ENCODE results near the gene RRP15. TPM values are rescaled to one million over a fixed set of nuclear protein-coding genes. Genes with fewer than 3 reads are reported as not detected.
"Not testable (repeated sequence)": the region's sequence is repeated elsewhere in the genome, so short reads cannot be mapped to it uniquely, and the experiment has no call there.

The RRP15 gene
- total RNA-seq, 1 donor from 2014 or later: 3.6 TPM

DNA sequence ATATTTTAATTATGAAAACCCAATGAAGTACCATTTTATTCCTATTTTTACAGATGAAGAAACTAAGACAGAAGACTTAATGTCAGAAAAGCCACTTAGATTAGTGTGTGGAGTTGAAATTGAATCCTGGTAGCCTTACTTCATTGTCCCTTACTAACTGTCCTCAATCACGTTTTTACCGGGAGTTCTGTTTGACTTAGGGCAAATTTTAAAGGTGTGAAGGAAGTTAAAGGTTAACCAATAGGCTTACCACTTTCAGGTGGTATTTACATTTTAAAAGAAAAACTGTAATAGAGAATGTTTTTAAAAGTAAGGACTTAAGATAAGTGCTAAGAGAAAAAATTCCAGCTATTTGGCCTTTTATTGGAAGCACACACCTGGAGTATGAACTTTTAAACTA is 12.4 kb downstream of the RRP15 start:
- DNase-seq (ENCODE audit: low read depth in 2 of 2): no peak

- no peak for DNase-seq (ENCODE audit: low read depth in 2 of 2)
Measured at GRCh38 chr1:218297867-218298266, 12.8 kb downstream of the RRP15 start.

DNA sequence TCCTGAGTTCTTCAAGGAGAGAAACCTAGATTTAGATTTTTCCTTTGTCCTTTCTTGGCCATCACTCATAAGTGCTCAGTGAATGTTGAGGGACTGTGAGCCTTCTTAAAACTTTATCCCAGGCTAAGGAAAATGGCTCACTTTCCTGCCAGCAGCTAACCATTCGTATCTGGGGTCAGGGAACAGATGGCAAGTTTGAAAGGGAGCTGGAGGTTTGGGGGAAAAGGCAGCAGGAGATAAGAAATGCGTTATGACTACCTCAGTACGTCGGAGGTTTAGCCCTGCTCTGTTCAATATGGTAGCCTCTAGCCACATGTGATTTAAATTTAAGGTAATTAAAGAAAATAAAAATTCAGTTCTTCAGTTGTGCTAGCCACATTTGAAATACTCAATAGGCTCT is 13.3 kb downstream of the RRP15 start:
- no peak for DNase-seq (ENCODE audit: low read depth in 2 of 2)

- peak; percentile 18 to 66 for DNase-seq (ENCODE audit: low read depth in 2 of 2)
Measured at GRCh38 chr1:218299416-218299815, 14.3 kb downstream of the RRP15 start.

DNA sequence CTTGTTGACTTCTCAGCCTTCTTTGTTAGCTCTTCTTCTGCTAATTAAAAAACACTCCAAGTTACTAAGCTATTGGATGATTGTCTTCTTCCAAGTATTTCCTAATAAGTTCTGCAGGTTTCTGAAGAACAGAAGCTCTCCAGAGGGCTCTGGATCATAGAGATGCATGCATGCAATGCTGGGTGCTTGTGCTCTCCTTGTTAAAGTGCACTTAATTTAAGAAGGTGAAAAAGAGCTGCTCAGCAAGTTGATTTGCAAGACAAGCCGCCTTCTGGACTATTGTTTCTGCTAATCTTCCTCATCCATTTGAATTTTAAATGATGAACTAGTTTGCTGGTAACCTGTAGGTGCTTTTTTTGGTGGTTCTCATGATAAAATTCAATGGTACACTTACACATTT is 16.1 kb downstream of the RRP15 start:
- DNase-seq (ENCODE audit: low read depth in 2 of 2): no peak

GRCh38 chr1:218302155-218302554 is 17.1 kb downstream of the RRP15 start:
- DNase-seq (ENCODE audit: low read depth in 2 of 2): no peak

DNA sequence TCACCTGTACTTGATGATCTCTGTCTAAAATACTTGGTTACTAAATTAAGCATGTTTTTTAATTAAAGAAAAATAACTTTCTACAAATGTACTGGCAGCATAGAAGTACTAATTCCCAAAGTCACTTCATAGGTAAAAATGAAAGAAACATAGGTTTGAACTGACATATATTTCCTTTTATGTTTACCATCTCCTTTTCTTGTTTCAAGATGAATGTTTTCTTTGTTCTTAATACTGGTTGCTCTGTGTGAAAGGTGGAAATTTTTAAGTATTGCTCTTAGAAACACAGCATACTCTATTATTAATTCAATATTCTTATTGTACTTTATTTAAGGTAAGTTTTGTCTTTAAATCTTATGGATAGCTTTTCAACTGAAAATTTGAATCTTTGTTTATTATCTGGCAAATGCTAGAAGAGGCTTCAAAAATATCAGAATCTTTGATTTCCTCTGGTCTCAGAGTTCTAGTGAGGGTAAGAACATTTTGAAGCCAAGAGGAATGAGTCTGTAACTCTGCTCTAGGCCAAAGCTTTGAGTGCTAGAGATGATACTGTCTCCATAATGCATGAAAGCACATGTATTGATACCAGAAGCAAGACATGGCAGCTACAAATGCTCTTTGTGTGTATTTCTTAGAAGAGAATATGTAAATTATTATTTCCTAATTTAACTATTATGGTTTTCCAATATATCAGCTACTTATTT is 18.2 kb downstream of the RRP15 start:
- no peak for DNase-seq (ENCODE audit: low read depth in 2 of 2)

GRCh38 chr1:218304281-218305039 is 19.4 kb downstream of the RRP15 start:
- no peak for DNase-seq (ENCODE audit: low read depth in 2 of 2)

DNA sequence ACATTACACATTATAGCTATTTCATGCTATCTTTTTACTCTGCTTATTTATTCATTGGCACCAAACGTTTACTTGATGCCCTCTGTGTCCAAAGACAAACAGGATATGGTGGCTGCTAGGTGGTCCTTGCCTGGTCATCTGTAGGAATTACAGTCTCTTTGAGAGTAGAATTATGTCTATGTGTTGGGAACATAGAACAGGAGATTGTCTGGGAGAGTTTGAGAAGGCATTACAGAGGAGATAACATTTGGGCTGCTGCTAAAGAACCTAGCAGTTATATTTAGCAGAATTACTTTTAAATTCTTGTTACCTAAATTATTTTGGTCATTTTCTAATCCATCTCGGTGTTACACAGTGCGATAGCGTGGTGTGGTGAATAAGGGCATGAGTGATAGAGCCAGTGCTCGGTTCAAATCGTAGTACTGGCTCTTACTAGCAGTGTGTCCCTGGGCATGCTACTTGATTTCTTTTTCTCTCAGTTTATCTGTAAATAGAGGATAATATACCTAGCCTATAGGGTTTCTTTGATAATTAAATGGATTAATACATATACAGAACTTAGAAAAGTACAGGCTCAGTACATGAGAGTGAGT is 20.5 kb downstream of the RRP15 start:
- DNase-seq (ENCODE audit: low read depth in 2 of 2): no peak

- DNase-seq (ENCODE audit: low read depth in 2 of 2): peak in 1 of 2 donors; percentile 53
Measured at GRCh38 chr1:218312509-218312908, 27.4 kb downstream of the RRP15 start.

GRCh38 chr1:218314316-218314715 is 29.2 kb downstream of the RRP15 start:
- DNase-seq (ENCODE audit: low read depth in 2 of 2): no peak

DNA sequence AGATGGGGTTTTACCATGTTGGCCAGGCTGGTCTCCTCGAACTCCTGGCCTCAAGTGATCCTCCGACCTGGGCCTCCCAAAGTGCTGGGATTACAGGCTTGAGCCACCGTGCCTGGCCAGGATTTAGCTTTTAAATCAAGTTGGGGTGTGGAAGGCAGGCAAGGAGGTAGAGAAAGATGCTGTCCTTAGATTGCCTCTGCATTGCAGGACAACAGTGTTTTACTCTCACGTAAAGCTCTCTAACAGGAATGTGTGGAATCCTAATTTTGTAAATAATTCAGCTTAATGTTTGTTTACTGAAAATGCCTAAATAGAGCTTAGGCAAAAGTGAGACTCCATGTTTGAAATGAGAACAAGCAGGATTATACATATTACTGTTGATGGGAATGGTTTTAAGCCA is 30.5 kb downstream of the RRP15 start:
- no peak for DNase-seq (ENCODE audit: low read depth in 2 of 2)

DNA sequence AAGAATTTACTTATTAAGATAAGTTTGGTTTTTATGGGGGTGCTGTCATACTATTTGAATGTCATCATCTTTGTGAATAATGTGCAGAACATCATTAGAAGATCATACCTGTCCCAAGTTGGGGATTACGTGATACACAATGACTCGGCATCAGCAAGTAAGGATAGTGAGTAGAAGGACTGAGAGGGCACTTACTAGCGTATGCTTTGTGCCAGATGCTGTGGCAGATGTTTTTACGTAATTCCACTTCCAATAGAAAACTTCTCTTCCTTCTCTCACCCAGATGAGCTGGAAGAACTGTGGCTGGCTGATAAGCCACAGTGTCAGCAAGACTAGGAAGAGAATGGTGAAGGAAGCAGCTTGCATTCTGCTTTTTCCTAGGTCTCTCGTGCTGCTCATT is 32.0 kb downstream of the RRP15 start:
- DNase-seq (ENCODE audit: low read depth in 2 of 2): peak in 1 of 2 donors; percentile 16

- DNase-seq (ENCODE audit: low read depth in 2 of 2): not testable (repeated sequence)
Measured at GRCh38 chr1:218320182-218320581, 35.1 kb downstream of the RRP15 start.

- DNase-seq (ENCODE audit: low read depth in 2 of 2): no peak
Measured at GRCh38 chr1:218322762-218323161, 37.7 kb downstream of the RRP15 start.

- no peak for DNase-seq (ENCODE audit: low read depth in 2 of 2)
Measured at GRCh38 chr1:218323568-218324225, 38.6 kb downstream of the RRP15 start.

GRCh38 chr1:218324226-218324580 is 39.1 kb downstream of the RRP15 start:
- DNase-seq (ENCODE audit: low read depth in 2 of 2): no peak

DNA sequence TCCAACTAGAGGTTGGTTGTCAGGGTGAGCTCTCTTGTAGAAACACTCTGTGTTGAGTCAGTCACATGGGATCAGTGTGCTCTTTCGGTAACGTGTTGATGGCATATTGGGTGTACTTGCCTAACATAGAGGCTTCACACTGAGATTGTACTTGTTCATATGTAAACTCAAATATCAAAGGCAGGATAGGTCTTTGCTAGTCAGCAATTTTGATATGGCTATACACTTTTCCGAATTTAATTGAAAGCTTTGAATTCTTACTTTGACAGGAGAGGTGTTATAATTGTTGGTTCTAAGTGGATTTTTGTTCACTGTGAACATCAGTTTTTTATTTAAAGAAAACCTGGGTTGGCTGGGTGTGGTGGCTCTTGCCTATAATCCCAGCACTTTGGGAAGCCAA is 43.7 kb downstream of the RRP15 start:
- DNase-seq (ENCODE audit: low read depth in 2 of 2): no peak

DNA sequence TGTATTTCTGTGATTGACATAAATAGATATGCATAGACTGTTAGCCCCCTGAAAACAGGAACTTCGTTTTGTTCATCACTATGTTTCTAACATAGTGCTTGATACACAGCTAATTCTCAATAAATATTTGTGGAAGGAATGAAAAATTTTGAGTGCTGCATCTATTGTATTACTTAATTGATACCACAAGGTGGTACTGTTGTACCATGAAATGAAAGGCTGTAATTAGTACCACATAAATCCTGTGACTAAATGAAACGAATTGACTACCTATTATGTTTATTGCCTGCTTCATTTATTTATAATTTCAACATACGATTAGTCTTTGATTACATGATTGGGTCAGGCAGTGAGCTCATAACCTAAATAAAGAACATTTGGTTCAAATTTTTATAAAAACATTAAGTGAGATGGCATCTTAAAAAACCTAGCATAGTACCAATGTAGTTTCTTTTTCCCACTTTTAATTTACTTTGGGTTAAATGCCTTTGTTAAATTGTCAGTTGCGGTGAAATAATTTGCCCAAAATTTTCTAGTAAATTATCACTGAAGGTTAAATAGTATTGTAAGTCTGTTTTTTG is 45.0 kb downstream of the RRP15 start:
- peak in 1 of 2 donors; percentile 61 for DNase-seq (ENCODE audit: low read depth in 2 of 2)

DNA sequence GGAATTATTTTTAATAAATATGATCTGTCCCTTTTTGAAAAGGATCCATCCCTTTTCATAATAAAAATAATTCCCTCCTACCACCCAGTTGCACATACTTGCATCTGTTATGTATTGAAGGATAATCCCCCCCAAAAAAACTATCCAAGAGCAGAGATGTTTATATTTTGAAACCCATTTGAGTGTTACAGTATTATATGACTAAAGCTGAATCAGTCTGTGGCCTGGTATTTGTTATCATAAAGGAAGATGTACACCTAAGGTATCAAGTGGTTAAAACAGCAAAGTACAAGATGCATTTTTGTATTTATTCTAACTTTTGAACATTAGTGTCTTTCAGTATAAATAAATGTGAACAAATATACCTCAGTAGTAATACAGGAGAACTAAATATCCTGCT is 47.3 kb downstream of the RRP15 start:
- no peak for DNase-seq (ENCODE audit: low read depth in 2 of 2)

- DNase-seq (ENCODE audit: low read depth in 2 of 2): no peak
Measured at GRCh38 chr1:218336328-218336727, 51.2 kb downstream of the RRP15 start.

DNA sequence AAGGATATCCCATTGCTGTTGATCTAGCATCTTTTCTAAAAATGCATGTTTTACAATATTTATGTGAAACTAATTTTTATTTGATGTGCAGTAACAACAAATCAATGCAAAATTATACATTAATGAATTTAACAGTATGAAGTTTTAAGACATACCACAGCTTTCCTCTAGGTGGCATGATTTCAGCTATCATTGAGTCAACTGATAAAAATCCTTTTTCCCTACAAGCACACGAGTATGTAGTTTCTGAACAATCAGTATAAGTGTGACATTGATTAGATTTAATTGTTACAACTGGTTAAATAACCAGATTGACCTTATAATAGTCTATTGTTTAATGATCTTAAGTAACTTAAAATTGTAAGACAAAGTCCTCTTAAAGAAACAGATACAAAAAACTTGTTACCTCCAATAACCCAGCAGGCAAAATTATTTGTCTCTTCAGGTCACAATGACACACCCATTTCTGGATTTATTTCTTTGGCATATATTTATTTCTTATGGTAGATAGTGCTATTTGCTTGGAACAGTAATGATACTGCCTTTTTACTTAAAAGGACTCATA is 54.3 kb downstream of the RRP15 start:
- peak in 1 of 2 donors; percentile 63 for DNase-seq (ENCODE audit: low read depth in 2 of 2)
